ENCODE measurements around the gene TPP1. TPM values are rescaled to one million over a fixed set of nuclear protein-coding genes. Genes with fewer than 3 reads are reported as not detected.

TPP1 gene
- total and polyA plus RNA-seq, 9 of the 15 experiments (the other 6 are each of a cell fraction or from before 2014, with no cell fraction given) = 7.5 to 75.8 (median 15.7) TPM

DNA sequence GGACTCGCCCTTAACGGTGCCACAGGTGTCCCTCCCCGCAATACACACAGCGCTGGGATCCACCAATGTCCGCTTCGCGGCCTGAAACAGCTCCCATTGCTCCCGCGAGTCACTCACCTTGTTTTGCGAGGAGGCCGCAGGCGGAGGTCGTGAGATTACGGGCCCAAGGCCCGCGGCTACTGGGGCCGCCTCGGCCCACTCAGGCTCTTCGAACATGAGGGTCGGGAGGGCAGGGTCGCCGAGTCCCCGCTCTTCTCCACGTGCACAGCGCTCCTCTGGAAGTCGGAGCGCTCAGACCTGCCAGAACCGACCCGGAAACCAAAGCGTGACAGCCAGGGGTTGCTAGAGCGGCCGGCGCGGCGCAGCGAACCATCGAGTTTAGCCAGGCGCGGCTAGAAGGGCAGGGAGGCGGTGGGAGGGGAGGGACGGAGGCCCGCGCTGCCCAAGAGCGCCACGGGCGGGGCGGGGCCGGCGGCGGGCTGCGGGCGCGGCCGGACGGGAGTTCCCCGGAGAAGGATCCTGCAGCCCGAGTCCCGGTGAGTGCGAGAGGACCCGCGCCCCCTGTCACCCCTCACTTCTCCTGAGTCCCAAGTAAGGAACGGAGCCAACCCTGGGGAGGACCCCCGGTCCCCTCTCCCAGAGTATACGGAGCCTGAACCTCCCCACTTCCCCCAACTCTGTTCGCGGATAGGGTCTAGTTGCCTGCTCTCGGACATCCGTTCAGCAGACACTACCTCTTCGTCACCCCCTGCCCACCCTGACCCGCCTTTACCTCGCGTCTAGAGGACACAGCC lies 15.7 kb downstream of the TPP1 start, which contains the start of the genes ILK and RRP8 (continued):
- TF ChIP-seq, protein P1, sequence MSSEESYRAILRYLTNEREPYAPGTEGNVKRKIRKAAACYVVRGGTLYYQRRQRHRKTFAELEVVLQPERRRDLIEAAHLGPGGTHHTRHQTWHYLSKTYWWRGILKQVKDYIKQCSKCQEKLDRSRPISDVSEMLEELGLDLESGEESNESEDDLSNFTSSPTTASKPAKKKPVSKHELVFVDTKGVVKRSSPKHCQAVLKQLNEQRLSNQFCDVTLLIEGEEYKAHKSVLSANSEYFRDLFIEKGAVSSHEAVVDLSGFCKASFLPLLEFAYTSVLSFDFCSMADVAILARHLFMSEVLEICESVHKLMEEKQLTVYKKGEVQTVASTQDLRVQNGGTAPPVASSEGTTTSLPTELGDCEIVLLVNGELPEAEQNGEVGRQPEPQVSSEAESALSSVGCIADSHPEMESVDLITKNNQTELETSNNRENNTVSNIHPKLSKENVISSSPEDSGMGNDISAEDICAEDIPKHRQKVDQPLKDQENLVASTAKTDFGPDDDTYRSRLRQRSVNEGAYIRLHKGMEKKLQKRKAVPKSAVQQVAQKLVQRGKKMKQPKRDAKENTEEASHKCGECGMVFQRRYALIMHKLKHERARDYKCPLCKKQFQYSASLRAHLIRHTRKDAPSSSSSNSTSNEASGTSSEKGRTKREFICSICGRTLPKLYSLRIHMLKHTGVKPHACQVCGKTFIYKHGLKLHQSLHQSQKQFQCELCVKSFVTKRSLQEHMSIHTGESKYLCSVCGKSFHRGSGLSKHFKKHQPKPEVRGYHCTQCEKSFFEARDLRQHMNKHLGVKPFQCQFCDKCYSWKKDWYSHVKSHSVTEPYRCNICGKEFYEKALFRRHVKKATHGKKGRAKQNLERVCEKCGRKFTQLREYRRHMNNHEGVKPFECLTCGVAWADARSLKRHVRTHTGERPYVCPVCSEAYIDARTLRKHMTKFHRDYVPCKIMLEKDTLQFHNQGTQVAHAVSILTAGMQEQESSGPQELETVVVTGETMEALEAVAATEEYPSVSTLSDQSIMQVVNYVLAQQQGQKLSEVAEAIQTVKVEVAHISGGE (CRISPR knock-in tag; IDR thresholded peaks at IDR 0.05) = peak in 1 of 3 experiments; percentile 75; a peak in 2 of 6 replicates
- TF ChIP-seq ATF7 (IDR thresholded peaks at IDR 0.05) (peak; percentile 73), SNRNP70 (optimal IDR thresholded peaks at IDR 0.05; ENCODE audit: low read depth, low read length) (no peak), ZNF445 (CRISPR knock-in tag; IDR thresholded peaks at IDR 0.05; ENCODE audit: low read depth) (no peak), SIRT6 (IDR thresholded peaks at IDR 0.05; ENCODE audit: low read depth, low read length) (no peak), EP400 (IDR thresholded peaks at IDR 0.05) (peak; percentile 96), BCOR (IDR thresholded peaks at IDR 0.05) (0 out of 2 replicates have a peak, but pooled peaks have one; percentile 43), CHD1 (IDR thresholded peaks at IDR 0.05; ENCODE audit: low read length) (no peak), SUPT5H (IDR thresholded peaks at IDR 0.05) (peak; percentile 79), ZNF830 (CRISPR knock-in tag; IDR thresholded peaks at IDR 0.05) (no peak), GTF2E2 (tag; IDR thresholded peaks at IDR 0.05) (no peak), SMAD2 (IDR thresholded peaks at IDR 0.05; ENCODE audit: low read depth, low read length) (no peak), NONO (IDR thresholded peaks at IDR 0.05; ENCODE audit: low read depth in 2 of 2, low read length in 1 of 2) (peak in 1 of 2 experiments; percentile 82; a peak in 2 of 4 replicates), RAD21 (CRISPR knock-in tag; conservative IDR thresholded peaks at IDR 0.05 in 1 of 2, IDR thresholded peaks at IDR 0.05 in 1 of 2) (peak; percentile 3 to 23; a peak in 2 of 4 replicates), NFXL1 (CRISPR knock-in tag; IDR thresholded peaks at IDR 0.05) (no peak)
- TF ChIP-seq, protein P2, sequence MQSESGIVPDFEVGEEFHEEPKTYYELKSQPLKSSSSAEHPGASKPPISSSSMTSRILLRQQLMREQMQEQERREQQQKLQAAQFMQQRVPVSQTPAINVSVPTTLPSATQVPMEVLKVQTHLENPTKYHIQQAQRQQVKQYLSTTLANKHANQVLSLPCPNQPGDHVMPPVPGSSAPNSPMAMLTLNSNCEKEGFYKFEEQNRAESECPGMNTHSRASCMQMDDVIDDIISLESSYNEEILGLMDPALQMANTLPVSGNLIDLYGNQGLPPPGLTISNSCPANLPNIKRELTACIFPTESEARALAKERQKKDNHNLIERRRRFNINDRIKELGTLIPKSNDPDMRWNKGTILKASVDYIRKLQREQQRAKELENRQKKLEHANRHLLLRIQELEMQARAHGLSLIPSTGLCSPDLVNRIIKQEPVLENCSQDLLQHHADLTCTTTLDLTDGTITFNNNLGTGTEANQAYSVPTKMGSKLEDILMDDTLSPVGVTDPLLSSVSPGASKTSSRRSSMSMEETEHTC (IDR thresholded peaks at IDR 0.05) = no peak
- TF ChIP-seq, protein P3, sequence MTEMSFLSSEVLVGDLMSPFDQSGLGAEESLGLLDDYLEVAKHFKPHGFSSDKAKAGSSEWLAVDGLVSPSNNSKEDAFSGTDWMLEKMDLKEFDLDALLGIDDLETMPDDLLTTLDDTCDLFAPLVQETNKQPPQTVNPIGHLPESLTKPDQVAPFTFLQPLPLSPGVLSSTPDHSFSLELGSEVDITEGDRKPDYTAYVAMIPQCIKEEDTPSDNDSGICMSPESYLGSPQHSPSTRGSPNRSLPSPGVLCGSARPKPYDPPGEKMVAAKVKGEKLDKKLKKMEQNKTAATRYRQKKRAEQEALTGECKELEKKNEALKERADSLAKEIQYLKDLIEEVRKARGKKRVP (CRISPR knock-in tag; IDR thresholded peaks at IDR 0.05) = 0 out of 2 replicates have a peak, but pooled peaks have one; percentile 58
- TF ChIP-seq, protein P4, sequence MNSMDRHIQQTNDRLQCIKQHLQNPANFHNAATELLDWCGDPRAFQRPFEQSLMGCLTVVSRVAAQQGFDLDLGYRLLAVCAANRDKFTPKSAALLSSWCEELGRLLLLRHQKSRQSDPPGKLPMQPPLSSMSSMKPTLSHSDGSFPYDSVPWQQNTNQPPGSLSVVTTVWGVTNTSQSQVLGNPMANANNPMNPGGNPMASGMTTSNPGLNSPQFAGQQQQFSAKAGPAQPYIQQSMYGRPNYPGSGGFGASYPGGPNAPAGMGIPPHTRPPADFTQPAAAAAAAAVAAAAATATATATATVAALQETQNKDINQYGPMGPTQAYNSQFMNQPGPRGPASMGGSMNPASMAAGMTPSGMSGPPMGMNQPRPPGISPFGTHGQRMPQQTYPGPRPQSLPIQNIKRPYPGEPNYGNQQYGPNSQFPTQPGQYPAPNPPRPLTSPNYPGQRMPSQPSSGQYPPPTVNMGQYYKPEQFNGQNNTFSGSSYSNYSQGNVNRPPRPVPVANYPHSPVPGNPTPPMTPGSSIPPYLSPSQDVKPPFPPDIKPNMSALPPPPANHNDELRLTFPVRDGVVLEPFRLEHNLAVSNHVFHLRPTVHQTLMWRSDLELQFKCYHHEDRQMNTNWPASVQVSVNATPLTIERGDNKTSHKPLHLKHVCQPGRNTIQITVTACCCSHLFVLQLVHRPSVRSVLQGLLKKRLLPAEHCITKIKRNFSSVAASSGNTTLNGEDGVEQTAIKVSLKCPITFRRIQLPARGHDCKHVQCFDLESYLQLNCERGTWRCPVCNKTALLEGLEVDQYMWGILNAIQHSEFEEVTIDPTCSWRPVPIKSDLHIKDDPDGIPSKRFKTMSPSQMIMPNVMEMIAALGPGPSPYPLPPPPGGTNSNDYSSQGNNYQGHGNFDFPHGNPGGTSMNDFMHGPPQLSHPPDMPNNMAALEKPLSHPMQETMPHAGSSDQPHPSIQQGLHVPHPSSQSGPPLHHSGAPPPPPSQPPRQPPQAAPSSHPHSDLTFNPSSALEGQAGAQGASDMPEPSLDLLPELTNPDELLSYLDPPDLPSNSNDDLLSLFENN (IDR thresholded peaks at IDR 0.05; ENCODE audit: low read depth in 2 of 2, low read length in 2 of 2) = no peak

Data from K562 (cell line).